Astrocyte (in vitro differentiated cells and primary cell): ENCODE data around the gene PKP2. TPM values are rescaled to one million over a fixed set of nuclear protein-coding genes. Genes with fewer than 3 reads are reported as not detected.

ENCODE experiments used
- DNase-seq: peaks from one replicate; pipeline ENCODE4 v3.0.0-alpha.2; 2010; ENCODE audit warnings: low read depth
- FAIRE-seq: peaks from 2 replicates; lab custom pipeline; 2011; peaks lifted over from hg19 to GRCh38; lab: Jason Lieb, UNC
- H2AFZ ChIP-seq: 2 replicates; pipeline ENCODE4 v1.6.0; 2012; ENCODE audit warnings: low read depth, low read length, inconsistent platforms
- H3K27ac ChIP-seq: 2 replicates; pipeline ENCODE4 v1.5.1; 2011; ENCODE audit warnings: low read depth, low read length, inconsistent platforms
- H3K27me3 ChIP-seq: 2 replicates; pipeline ENCODE4 v1.6.0; 2011; ENCODE audit warnings: low read length, inconsistent platforms; ENCODE audit not compliant: insufficient read depth
- H3K36me3 ChIP-seq: 2 replicates; pipeline ENCODE4 v1.5.1; 2011; ENCODE audit warnings: low read length, inconsistent platforms; ENCODE audit not compliant: insufficient read depth
- H3K4me1 ChIP-seq: 2 replicates; pipeline ENCODE4 v1.5.1; 2011; ENCODE audit warnings: low read length, inconsistent platforms; ENCODE audit not compliant: insufficient read depth
- H3K4me2 ChIP-seq: 2 replicates; pipeline ENCODE4 v1.6.0; 2012; ENCODE audit warnings: low read length, inconsistent platforms
- H3K4me3 ChIP-seq: 2 replicates; pipeline ENCODE4 v1.5.1; 2011; ENCODE audit warnings: low read depth, mild to moderate bottlenecking, low read length, inconsistent platforms; ENCODE audit not compliant: insufficient read depth
- H3K79me2 ChIP-seq: 2 replicates; pipeline ENCODE4 v1.6.0; 2012; ENCODE audit warnings: mild to moderate bottlenecking, low read length, inconsistent platforms; ENCODE audit not compliant: insufficient read depth
- H3K9ac ChIP-seq: 2 replicates; pipeline ENCODE4 v1.6.0; 2012; ENCODE audit warnings: mild to moderate bottlenecking, low read length, inconsistent platforms
- H3K9me3 ChIP-seq: 2 replicates; pipeline ENCODE4 v1.5.1; 2012; ENCODE audit warnings: low read depth, mild to moderate bottlenecking, low read length, inconsistent platforms; ENCODE audit not compliant: insufficient read depth
- H4K20me1 ChIP-seq: 2 replicates; pipeline ENCODE4 v1.6.0; 2012; ENCODE audit warnings: low read length, inconsistent platforms; ENCODE audit not compliant: insufficient read depth
- H3K27ac Mint-ChIP-seq: one replicate; pipeline ENCODE4 v1.8.0; 2021; ENCODE audit warnings: mild to moderate bottlenecking, mixed read lengths; ENCODE audit not compliant: unreplicated experiment
- H3K27me3 Mint-ChIP-seq: one replicate; pipeline ENCODE4 v1.8.0; 2021; ENCODE audit warnings: low read depth, mixed read lengths; ENCODE audit not compliant: unreplicated experiment
- H3K36me3 Mint-ChIP-seq: one replicate; pipeline ENCODE4 v1.8.0; 2021; ENCODE audit warnings: low read depth, mixed read lengths; ENCODE audit not compliant: unreplicated experiment
- H3K4me1 Mint-ChIP-seq: one replicate; pipeline ENCODE4 v1.8.0; 2021; ENCODE audit warnings: low read depth, mixed read lengths; ENCODE audit not compliant: unreplicated experiment
- H3K4me3 Mint-ChIP-seq: one replicate; pipeline ENCODE4 v1.8.0; 2021; ENCODE audit warnings: mild to moderate bottlenecking, moderate library complexity, mixed read lengths; ENCODE audit not compliant: unreplicated experiment
- H3K9me3 Mint-ChIP-seq: one replicate; pipeline ENCODE4 v1.8.0; 2021; ENCODE audit warnings: mild to moderate bottlenecking, mixed read lengths; ENCODE audit not compliant: unreplicated experiment
- CTCF ChIP-seq: IDR thresholded peaks from 2 replicates; pipeline ENCODE4 v1.5.1; 2011; ENCODE audit warnings: low read depth, mild to moderate bottlenecking, inconsistent platforms, low read length, moderate library complexity; ENCODE audit not compliant: insufficient read depth
- EZH2 ChIP-seq: IDR thresholded peaks from 2 replicates; pipeline ENCODE4 v1.6.1; 2012; ENCODE audit warnings: mild to moderate bottlenecking, low read length, inconsistent platforms; ENCODE audit not compliant: insufficient read depth
- total RNA-seq: library from RNA; stranded (reverse); gene quantifications from 2 replicates; pipeline ENCODE4 v1.2.1, GENCODE V29; 2021

PKP2 gene
- total RNA-seq, 1 donor from 2014 or later: 35.4 TPM

GRCh38 chr12:32870716-32871115 lies 25.9 kb downstream of the PKP2 start:
- no peaks in the 10 kb centered on the region for H3K36me3 ChIP-seq
- no peak overlapping the region for H3K4me2 ChIP-seq
- Mint-ChIP-seq H3K4me1 (peaks cover 8% of the 10 kb centered on the region), H3K27me3 (no peaks in the 10 kb centered on the region), H3K9me3 (no peaks in the 10 kb centered on the region), H3K27ac (no peak overlapping the region), H3K4me3 (no peak overlapping the region), H3K36me3 (peaks cover 6% of the 10 kb centered on the region)
- TF ChIP-seq CTCF: no peak
- no peak for TF ChIP-seq EZH2
- DNase-seq (no peak), FAIRE-seq (no peak)
- no peak overlapping the region for H3K4me3 ChIP-seq
- no peak overlapping the region for H3K27ac ChIP-seq
- H4K20me1 ChIP-seq: no peaks in the 10 kb centered on the region
- no peak overlapping the region for H3K9ac ChIP-seq
- no peaks in the 10 kb centered on the region for H3K9me3 ChIP-seq
- H3K4me1 ChIP-seq: no peaks in the 10 kb centered on the region
- H3K27me3 ChIP-seq: no peaks in the 10 kb centered on the region
- no peaks in the 10 kb centered on the region for H3K79me2 ChIP-seq
- H2AFZ ChIP-seq: no peak overlapping the region

GRCh38 chr12:32868885-32869284 lies 27.7 kb downstream of the PKP2 start:
- Histone ChIP-seq H3K27me3 (no peaks in the 10 kb centered on the region), H3K36me3 (no peaks in the 10 kb centered on the region), H3K79me2 (no peaks in the 10 kb centered on the region), H4K20me1 (no peaks in the 10 kb centered on the region), H3K9me3 (no peaks in the 10 kb centered on the region), H3K4me3 (no peak overlapping the region), H3K27ac (no peak overlapping the region), H3K4me2 (no peak overlapping the region), H2AFZ (no peak overlapping the region), H3K4me1 (no peaks in the 10 kb centered on the region), H3K9ac (no peak overlapping the region)
- peaks cover 8% of the 10 kb centered on the region for H3K4me1 Mint-ChIP-seq
- peaks cover 6% of the 10 kb centered on the region for H3K36me3 Mint-ChIP-seq
- DNase-seq (no peak), FAIRE-seq (no peak)
- peak overlapping the region; percentile 50 for H3K27ac Mint-ChIP-seq
- no peak for TF ChIP-seq CTCF
- no peak for TF ChIP-seq EZH2
- H3K9me3 Mint-ChIP-seq: no peaks in the 10 kb centered on the region
- no peaks in the 10 kb centered on the region for H3K27me3 Mint-ChIP-seq
- H3K4me3 Mint-ChIP-seq: no peak overlapping the region

GRCh38 chr12:32864731-32865130 lies 31.8 kb downstream of the PKP2 start:
- Mint-ChIP-seq H3K27ac (no peak overlapping the region), H3K36me3 (peaks cover 9% of the 10 kb centered on the region), H3K27me3 (no peaks in the 10 kb centered on the region), H3K9me3 (no peaks in the 10 kb centered on the region), H3K4me1 (peaks cover 7% of the 10 kb centered on the region), H3K4me3 (no peak overlapping the region)
- no peaks in the 10 kb centered on the region for H3K9me3 ChIP-seq
- FAIRE-seq: no peak
- H3K4me1 ChIP-seq: no peaks in the 10 kb centered on the region
- no peaks in the 10 kb centered on the region for H3K79me2 ChIP-seq
- H3K27ac ChIP-seq: no peak overlapping the region
- H3K27me3 ChIP-seq: no peaks in the 10 kb centered on the region
- no peaks in the 10 kb centered on the region for H3K36me3 ChIP-seq
- H3K4me3 ChIP-seq: no peak overlapping the region
- no peaks in the 10 kb centered on the region for H4K20me1 ChIP-seq
- DNase-seq: no peak
- no peak overlapping the region for H3K9ac ChIP-seq
- no peak overlapping the region for H3K4me2 ChIP-seq
- no peak overlapping the region for H2AFZ ChIP-seq
- no peak for TF ChIP-seq EZH2
- no peak for TF ChIP-seq CTCF
